Vagina (tissue), 2 donors: ENCODE data around the gene RBBP8NL.

Experiments
- POLR2A ChIP-seq, 2 donors: fragments of 450-650 bp; IDR thresholded peaks; one replicate each; pipeline ENCODE4 v1.6.1; 2017; ENCODE audit warnings: antibody characterized with exemption in 2 of 2, mild to moderate bottlenecking in 2 of 2, moderate library complexity in 2 of 2
- TF ChIP-seq, protein P1 (sequence below), 3 experiments: fragments of 450-650 bp in 2 of 3; fragments of 200-600 bp in 1 of 3; sonication (generic) in 1 of 3; IDR thresholded peaks; one replicate each; pipeline ENCODE4 v1.5.1; 2017 to 2019; ENCODE audit warnings: antibody characterized with exemption in 3 of 3, mild to moderate bottlenecking in 2 of 3, moderate library complexity in 2 of 3

- no peak for TF ChIP-seq POLR2A (IDR thresholded peaks at IDR 0.05)
- TF ChIP-seq, protein P1, sequence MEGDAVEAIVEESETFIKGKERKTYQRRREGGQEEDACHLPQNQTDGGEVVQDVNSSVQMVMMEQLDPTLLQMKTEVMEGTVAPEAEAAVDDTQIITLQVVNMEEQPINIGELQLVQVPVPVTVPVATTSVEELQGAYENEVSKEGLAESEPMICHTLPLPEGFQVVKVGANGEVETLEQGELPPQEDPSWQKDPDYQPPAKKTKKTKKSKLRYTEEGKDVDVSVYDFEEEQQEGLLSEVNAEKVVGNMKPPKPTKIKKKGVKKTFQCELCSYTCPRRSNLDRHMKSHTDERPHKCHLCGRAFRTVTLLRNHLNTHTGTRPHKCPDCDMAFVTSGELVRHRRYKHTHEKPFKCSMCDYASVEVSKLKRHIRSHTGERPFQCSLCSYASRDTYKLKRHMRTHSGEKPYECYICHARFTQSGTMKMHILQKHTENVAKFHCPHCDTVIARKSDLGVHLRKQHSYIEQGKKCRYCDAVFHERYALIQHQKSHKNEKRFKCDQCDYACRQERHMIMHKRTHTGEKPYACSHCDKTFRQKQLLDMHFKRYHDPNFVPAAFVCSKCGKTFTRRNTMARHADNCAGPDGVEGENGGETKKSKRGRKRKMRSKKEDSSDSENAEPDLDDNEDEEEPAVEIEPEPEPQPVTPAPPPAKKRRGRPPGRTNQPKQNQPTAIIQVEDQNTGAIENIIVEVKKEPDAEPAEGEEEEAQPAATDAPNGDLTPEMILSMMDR (IDR thresholded peaks at IDR 0.05), result no peak
Observed at GRCh38 chr20:62378215-62378614, 49.1 kb downstream of the RBBP8NL start.
